HG03575 (cell line): ENCODE results near the gene ARID3C.

Source experiments
- ATAC-seq: cut with Tn5 transposase; IDR thresholded peaks from one replicate; pipeline ENCODE4 v1.9.1; 2021; ENCODE audit not compliant: unreplicated experiment, insufficient number of reproducible peaks, low FRiP score; ENCODE audit errors: extremely low read depth

The ARID3C gene, protein sequence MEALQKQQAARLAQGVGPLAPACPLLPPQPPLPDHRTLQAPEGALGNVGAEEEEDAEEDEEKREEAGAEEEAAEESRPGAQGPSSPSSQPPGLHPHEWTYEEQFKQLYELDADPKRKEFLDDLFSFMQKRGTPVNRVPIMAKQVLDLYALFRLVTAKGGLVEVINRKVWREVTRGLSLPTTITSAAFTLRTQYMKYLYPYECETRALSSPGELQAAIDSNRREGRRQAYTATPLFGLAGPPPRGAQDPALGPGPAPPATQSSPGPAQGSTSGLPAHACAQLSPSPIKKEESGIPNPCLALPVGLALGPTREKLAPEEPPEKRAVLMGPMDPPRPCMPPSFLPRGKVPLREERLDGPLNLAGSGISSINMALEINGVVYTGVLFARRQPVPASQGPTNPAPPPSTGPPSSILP

DNA sequence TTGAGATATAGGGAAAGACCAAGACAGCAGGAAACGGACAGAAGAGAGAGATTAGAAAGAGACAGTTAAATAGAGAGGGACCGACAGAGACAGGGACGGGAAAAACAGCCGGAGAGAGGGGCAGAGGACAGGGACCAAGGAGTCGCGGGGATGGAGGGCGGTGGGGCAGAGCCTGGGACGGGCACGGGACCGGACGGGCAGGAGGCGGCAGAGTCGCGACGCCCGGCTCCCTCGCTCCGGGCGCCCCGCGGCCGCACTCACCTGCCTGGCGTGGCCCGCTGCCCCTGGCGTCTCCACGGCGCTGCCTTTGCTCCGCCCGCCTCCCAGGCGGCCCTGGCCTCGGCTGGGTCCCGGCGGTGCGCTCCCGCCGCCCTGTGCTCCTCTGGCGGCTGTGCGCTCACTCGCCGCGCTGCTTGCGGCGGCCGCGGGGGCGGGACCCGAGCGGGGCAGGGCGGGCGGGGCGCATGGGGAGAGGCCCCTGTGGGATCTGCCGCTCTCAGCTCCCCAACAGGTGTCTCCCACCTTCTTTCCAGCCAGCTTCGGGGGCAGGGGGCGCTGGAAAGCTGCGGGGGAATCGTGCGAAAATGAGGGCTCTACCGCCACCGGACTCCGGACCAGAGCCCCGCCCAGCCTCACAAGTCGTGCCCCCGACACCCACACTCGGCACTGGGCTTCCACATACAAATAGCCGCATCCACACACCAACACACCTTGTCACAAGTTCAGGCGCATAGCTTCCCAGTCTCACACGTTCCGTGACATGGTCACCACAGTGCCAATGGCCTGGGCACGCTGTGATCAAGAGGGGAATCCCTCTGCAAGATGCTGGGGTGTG, at the start of gene ARID3C:
TSS of gene ARID3C (minus strand) at position 411 of the 835 bp plus-strand sequence. CDS start 1,052 bp downstream, outside the sequence.
- no peak for ATAC-seq

DNA sequence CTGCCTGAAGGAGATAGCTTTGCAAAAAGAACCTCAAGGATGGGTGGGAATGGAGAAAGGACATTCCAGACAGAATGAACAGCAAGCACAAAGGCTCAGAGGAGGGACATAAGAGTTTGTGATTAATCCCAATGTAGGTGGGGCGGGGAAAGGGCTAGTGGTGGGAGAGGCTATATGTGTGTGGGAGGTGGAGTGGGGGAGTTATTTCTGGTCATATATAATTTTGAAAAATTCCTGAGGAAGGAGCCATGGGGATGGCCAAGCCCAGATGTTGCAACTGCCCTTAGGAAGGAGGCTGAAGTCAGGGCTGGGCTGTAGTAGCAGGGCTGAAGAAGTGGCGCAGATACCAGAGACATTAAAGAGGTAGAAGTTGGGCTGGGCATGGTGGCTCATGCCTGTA, 47.0 kb upstream of the ARID3C start:
- ATAC-seq: no peak

DNA sequence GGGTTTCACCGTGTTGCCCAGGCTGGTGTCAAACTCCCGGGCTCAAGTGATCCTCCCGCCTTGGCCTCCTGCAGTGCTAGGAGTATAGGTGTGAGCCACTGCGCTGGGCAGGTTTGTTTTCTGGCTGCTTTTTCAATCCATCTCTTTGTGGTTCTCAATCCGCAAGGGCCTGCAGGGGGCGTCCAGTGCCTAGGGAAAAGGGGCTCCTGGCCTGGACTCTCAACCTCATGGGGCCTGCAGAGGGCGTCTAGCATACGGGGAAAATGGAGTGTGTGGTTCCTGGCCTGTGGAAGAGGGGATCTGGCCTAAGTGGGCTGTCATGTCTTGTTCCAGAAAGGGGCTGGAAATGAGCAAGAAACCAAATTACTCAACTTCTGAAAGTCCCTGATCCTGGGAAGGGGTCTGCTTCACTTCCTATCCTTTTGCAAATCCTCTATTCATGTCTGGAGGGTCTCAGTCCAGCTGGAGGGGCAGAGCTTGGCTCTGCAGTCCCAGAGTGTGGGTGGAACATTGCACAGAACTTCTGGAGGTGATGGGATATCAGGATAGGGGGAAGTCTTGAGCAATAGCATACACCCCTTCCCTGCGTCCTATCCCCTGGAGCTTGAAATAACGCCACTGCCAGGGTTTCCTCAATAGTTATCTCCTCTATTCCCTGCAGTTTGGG, 46.3 kb upstream of the ARID3C start:
- no peak for ATAC-seq

DNA sequence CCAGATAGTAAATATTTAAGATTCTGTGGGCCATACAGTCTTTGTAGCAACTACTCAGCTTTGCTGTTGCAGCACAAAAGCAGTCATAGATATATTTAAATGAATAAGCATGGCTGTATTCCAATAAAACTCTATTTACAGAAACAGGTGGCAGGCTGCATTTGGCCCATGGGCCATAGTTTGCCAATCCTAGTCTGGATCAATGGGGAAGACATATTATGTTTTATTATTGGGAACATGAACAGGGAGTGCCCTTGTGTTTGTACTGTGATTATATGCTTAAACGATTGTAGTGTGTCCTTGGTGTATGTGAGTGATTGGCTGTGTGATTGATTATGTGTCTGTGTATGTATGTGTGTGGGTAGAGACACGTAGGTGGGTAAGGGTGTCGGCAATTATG, 45.6 kb upstream of the ARID3C start:
- ATAC-seq: no peak

DNA sequence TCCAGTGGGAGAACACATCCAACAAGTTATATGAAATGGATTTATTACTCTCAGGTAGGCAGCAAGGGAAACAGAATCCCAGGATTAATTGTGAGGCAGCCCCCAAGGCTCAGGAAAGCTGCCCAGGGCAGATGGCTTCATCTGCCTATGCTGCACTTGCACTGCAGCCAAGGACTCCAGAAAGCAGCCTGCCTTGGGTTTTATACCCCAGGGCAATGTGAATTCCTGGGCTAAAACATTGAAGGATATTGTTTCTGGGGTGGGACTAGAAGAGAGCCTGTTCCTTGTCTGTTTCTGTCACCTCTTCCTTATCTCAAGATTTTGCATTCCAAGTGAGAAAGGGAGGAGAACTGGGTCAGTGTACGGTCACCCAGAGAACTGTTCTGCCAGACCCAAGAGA, 42.4 kb upstream of the ARID3C start:
- no peak for ATAC-seq

DNA sequence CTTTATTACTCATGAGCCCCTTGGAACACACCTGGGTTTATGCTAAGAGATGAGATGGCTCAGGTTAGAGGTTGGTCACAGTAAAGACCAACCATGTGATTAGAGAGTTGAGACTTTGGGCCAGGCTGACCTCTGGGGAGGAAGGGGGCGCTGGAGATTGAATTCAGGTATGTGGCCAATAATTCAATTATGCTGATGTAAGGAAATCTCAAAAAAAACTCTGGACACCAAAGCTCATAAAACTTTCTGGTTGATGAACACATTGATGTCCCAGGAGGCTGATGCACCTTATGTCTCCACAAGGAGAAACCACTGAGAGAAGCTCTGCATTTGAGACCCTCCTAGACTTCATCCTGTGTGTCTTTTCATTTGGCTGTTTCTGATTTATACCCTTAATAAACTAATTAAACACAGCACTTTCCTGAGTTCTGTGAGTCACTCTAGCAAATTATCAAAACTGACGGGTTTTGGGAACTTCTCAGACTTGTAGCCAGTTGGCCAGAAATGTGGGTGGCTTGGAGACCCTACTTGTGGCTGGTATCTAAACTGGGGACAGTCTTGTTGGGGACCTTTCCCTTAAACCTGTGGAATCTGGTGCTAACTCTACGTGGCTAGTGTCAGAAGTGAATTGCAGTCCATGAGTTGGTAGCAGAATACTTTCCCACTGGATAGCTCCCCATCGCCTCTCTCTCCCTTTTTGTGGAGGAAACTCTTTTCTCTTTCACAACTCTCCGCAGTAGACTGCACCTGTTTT, 41.1 kb upstream of the ARID3C start:
- no peak for ATAC-seq

DNA sequence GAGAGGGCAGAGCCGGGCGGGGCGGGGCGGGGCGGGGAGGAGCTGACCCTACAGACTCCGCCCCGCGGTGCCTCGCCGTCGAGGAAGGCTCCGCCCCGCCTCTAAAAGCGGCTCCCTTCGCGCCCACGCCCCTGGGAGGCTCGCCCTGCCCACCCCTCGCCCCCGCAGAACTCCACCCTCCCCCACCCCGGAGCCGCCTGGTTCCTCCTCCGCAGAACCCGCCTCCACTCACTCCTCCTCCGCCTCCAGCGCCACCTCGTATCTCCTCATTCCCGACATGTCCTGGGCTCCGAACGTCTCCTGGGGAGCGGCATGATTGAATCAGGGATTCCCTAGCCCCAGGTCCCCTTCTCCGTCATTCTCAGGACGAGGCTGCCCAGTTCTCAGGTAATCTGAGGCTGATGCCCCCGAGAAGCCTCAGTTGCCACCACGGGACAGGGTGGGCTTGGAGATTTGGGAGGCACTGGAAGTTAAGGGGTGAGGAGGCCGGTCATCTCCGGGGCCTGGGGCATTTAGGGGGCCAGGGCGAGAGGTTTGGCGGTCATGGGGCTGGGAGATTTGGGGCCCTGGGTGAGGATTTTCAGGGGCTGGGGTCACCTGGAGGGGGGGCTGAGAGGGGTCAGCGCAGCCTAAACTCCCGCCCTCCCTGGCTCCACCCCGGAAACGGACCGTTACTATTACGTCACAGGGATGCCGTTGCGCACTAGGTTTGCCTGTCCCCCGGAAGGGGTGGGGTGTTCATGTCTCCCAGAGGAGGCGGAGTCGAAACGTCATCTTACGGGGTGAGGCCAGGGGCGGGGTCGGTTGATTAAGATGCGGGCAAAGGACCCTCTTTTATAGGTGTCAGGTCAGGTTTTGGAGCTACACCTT, 36.8 kb upstream of the ARID3C start:
- no peak for ATAC-seq

DNA sequence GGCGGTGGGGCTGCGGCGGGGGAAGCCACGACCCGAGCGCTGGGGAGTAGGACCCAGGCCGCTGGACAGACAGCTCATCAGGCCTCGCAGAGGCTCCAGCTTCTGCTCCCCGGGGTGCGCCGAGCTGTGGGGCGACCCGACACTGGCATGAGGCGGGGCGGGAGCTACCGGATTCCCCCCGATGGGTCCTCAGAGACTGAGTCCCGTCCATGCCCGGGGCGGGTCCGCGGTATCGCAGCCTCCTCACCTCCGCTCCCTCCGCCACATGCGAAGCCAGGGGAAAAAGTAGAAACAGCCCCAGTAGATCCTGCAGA, 36.2 kb upstream of the ARID3C start:
- no peak for ATAC-seq

DNA sequence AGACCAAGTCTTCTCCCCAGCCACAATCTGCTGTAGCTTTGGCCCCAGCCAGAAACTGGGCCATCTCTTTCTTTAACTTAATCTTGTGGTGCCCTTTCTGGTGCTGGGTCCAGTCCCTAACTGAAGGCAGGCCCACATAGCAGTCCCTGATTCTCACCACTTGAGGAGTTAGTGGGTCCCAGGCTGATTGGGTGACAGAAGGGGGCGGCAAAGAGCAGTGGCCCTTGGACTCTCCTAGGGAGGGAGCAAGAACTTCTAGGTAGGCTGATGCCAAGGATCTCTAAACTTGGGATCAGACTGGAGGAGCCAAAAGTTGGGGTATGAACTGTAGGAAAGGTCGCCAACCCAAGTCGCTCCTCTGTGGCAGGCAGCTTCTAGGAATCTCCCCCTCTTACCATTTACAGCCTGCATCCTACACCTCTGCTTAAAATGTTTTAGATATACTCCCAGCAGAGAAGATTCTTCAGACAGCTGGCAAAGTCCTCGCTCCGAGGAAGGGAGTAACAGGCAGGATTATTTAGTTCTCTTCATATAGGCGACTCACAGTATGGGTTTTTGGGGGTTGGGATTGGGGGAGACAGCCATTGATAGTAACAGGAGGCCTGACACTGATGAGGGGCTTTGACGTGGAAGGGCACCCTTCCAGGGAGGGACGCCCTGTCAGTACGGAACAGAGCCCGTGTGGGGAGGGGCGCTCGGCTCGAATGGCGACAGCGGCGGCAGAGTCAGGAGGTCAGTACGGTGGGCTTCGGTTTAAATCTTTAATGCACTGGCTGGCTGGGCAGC, 35.6 kb upstream of the ARID3C start:
- no peak for ATAC-seq

DNA sequence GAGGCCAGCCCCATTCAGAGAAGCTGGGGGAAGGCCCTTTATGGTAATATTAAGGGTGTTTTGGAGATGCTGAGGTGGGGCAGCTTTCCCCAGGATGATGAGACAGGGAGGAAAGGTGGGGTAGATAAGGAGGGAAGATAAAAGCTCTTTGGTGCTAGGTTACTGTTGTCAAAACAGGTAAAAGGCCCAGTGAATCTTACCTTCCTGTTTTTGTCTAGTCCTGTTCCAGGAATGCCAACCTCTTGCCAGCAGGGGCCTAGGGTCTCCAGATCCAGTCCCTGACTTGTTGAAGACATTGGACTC, 34.4 kb upstream of the ARID3C start:
- ATAC-seq: no peak

DNA sequence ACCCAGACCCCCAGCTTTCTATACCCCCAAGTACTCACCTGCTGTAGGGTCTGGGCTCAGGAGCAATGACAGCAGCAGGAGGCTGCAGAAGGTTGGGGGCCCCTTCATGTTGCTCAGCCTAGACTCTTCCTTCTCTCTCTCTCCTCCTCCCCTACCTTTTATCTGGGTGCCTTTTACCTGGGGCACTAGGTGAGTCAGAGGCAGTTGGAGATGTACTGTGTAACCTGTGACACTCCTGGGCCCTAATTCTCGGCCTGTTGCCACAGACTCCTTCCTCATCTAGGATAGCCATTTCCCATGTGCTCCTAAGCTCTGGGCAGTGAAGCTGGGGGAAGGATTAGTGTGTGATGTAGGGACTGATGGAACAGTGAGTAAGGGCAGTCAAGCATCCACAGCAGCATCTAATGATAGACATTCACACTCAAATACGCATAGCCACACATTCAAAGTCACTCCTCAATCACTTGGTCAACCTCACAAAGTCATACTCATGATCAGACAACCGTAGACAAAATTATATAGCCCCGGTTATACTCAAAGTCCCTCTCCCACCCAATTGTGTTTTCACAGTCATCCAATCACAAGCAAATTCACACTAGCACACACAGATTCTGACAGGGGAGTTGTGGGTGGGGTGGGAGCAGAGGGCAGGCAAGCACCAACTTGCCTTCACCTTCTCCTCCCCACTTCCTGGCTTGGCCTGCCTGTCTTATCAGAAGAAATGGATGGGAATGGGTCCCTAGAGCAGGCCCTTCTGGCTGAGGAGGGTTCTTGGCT, 33.8 kb upstream of the ARID3C start, which contains the start of gene CCL27:
TSS of gene CCL27 (minus strand) at position 132 of the 777 bp plus-strand sequence. CDS start at position 108, 24 bp downstream.
- ATAC-seq: no peak

DNA sequence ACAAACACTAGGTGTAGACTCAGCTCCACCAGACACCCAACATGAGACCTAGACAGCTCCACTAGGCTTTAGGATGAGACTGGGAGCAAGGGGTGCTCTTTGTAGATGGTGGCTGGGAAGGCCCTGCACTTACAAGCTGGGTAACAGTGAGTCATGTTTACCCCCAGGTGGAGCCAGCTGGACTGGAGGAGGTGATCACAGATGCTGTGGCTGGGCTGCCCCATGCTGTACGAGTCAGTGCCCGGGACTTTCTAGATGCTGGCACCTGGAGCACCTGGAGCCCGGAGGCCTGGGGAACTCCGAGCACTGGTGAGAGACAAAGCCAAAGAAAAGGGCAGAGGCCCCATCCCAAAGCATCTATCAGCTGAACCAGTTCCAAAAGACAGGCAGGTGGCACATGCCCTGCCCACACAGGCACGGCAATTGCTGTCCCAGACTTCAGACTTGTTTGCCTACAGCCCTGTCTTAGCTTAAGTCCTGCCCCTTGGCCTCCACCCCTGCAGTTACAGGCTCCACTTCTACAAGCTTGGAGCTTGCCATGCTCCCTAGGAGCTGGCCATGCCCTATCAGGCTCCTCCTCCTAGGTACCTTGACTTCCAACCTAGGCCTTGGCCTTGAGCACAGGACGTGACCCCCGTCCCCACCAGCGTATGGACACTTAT, 30.9 kb upstream of the ARID3C start:
- no peak for ATAC-seq

DNA sequence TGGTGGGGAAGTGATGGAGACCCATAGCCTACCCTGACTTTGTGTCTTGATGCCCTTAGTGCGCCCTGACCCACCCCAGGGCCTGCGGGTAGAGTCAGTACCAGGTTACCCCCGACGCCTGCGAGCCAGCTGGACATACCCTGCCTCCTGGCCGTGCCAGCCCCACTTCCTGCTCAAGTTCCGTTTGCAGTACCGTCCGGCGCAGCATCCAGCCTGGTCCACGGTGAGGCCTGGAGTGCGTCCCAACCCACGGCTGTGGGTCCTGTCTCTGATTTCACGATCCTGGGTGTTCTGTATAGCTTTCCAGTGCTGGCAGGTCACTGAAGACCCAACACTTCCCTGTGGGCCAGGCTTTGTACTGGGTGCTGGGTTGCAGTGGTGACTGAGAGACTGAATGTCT, 29.6 kb upstream of the ARID3C start:
- no peak for ATAC-seq

DNA sequence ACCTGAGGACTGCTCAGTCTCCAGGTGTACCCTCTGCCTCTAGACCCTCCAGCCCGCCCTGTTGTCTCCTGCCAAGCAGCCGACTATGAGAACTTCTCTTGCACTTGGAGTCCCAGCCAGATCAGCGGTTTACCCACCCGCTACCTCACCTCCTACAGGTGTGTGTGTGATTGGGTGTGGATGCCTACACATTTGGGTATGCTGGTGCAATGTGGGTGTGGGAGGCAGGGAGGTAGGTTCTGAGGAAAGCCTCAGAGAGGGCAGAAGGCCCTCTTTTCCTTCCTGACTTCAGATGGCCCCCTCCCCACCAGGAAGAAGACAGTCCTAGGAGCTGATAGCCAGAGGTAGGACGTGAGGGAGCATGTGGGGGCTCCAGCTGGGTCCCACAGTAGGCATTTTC, 28.1 kb upstream of the ARID3C start:
- no peak for ATAC-seq

DNA sequence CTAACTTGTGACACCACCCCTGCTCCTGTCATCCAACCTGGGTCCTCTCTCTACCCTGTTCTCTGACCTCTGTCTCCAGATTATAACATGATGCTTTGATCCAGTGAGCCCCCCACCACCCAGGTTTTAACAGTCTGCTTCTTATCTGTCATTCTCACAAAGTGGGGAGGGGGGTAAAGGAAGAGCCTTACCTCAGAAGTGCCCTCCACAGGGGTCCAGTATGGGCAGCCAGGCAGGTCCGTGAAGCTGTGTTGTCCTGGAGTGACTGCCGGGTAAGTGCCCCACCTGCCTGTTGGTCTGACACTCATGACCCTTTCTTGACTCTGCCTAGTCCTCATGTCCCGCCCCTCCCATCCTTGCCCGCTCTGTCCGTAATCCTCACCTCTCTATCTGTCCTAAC, 26.5 kb upstream of the ARID3C start:
- ATAC-seq: no peak

DNA sequence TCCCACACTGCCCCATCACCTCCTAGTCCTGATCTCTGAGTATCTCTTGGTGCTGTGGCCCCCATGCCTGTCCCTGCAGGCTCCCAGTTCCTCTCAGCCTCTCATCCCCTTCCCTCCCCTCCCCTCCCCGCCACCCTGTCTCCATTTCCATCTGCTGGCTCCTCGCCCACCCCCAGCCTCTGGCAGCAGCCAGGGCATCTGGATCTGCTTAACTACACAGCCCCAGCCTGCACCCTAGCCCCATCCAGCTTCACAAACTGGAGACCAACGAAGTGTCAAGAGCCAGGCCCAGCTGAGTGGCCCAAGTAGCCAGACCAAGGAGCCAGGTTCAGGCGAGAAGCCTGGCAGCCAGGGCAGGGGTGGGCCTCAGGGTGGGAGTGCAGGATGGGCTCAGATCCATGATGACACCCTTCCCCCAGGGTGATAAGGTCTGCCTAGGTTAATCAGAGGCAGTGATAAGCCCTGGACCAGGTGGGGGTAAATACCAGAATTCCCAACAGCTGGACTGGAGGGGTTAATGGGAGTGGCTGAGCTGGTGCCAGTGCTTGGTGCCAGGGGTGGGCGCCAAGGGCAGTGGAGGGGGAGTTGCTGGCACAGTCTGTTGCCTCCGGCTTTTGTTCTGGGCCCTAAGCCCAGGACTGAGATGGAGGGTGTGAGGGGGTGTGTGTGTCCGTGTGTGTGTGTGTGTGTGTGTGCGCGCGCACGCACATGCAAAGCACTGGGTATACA, 25.6 kb upstream of the ARID3C start:
- ATAC-seq: no peak
